GM13976 (cell line): ENCODE results near the gene CNGA3.
A peak's percentile ranks its signal among the peaks of the same experiment; 100 is the strongest.
"Not testable (repeated sequence)": the region's sequence is repeated elsewhere in the genome, so short reads cannot be mapped to it uniquely, and the experiment has no call there.

ENCODE experiments used
- DNase-seq: peaks from one replicate; pipeline ENCODE4 v3.0.0; 2012; ENCODE audit warnings: low spot score
- in situ Hi-C: fragments of 300-500 bp; cut with MboI; formaldehyde crosslinking; loops from one replicate; pipeline ENCODE4 v1.12.0; 2022; ENCODE audit warnings: low sequenced_read_pairs, mixed read lengths, inconsistent platforms; ENCODE audit not compliant: unreplicated experiment
- TF ChIP-seq, protein P1 (sequence below): IDR thresholded peaks from 2 replicates; pipeline ENCODE4 v1.5.1; 2012; ENCODE audit warnings: borderline replicate concordance, mild to moderate bottlenecking; ENCODE audit not compliant: insufficient read depth; ENCODE audit errors: extremely low read depth, missing control alignments, control extremely low read depth

Gene CNGA3

DNA sequence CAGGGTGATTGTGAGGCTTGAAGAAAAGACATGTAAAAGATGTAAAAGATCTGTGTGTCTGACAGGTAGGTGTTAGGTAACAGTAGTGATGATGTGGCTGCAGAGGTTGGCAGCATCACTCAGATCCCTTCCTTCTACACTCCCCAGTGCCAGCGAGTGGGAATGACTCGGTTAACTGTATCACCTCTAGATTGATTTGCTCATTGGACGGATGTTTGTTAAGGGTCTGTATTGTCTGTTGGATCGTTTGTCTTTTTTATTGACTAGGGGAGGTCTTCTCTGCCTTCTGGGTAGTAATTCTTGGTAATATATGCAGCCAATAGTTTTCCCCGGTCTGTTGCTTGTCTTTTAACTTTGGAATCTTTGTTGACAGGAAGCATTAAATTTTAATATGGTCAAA, 44.8 kb upstream of the CNGA3 start:
- in situ Hi-C loops: no loop called here
- DNase-seq: peak; percentile 6

DNA sequence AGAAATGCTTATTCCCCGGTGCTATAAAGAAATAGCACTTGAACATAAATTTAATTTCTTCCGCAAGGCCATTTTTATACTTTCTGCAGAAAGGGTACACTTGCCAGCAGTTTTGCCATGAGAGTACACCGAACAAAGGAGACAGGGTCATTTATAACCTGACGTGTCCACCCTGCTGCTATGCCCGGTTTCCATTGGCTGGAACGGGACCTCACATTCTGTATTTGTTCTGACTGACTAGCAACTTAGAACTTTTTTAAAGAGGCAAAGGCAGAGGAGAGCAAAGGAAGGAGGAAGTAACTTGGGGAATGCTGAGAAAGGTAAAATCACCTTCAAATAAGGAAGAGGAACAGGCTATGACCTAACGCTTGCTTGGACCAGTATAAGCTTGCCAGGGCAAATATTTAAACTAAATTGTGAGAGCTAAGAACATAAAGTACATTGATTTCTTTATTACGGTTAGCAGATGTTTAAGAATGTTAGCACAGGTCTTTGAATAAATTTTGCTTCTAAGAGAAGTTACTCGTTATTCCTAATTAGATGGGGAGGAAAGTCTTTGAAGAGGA, 39.0 kb upstream of the CNGA3 start:
- in situ Hi-C loops: not testable (repeated sequence)

More for the DNA sequence above, 44.8 kb upstream of the CNGA3 start:
- TF ChIP-seq, protein P1, sequence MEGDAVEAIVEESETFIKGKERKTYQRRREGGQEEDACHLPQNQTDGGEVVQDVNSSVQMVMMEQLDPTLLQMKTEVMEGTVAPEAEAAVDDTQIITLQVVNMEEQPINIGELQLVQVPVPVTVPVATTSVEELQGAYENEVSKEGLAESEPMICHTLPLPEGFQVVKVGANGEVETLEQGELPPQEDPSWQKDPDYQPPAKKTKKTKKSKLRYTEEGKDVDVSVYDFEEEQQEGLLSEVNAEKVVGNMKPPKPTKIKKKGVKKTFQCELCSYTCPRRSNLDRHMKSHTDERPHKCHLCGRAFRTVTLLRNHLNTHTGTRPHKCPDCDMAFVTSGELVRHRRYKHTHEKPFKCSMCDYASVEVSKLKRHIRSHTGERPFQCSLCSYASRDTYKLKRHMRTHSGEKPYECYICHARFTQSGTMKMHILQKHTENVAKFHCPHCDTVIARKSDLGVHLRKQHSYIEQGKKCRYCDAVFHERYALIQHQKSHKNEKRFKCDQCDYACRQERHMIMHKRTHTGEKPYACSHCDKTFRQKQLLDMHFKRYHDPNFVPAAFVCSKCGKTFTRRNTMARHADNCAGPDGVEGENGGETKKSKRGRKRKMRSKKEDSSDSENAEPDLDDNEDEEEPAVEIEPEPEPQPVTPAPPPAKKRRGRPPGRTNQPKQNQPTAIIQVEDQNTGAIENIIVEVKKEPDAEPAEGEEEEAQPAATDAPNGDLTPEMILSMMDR: no peak

DNA sequence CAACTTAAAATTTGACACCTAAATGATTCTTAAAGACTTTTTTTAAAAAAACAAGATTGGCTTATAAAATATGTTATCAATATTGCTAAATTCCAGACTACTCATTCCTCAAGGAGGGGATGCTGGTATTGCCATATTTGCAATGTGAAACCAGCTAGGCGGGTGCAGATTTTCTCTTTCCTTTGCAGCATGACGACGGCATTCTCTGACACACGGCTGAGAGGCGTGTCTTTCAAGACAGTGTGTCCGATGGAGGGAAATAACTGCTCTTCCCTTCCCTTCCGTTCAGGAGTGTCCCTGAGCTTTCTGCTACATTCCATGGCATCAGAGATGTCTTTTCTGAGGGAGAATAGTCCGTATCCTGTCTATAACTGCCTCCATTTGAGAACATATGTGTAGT, 38.2 kb upstream of the CNGA3 start:
- in situ Hi-C loops: no loop called here
- no peak for DNase-seq
- TF ChIP-seq, protein P1: no peak

More for the DNA sequence above, 39.0 kb upstream of the CNGA3 start:
- DNase-seq: not testable (repeated sequence)

DNA sequence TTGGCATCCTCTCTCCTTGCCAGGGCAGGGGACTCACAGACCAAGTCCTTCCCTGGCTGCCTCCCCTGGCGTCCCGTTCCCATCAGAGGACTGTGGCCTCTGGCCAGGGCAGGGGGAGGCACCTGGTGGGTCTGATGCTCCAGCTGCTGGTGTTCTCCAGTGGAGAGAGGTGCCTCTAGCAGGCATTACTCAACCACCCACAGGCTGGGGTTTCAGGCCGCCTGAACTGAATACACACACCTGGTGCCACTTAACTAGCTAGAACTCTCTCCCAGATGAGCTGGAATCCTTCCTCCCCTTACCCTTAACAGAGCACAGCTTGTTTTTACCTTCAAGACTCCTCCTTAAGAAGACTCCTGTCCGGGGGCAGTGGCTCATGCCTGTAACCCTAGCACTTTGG, 37.7 kb upstream of the CNGA3 start:
- no peak for DNase-seq
- in situ Hi-C loops: no loop called here
- TF ChIP-seq, protein P1: no peak

DNA sequence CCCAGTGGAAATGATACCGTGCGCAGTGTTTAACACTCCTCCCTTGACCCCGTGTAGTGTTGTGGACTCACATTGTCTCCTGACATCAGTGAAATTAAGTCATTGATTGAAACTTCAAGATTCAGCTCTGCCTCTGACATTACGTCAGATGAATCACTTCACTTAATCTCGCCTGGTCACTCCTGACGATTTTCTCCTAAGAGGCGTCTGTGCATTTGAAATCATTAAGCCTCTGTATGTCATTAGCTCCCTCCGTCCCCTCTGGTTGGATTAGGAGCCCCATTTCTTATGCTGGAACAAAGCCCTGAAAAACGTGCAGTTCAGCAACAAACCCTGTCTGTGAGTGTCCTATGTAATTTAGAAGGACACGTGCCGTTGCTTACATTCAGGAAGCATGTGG, 36.7 kb upstream of the CNGA3 start:
- in situ Hi-C loops: no loop called here
- DNase-seq: no peak
- TF ChIP-seq, protein P1: no peak

DNA sequence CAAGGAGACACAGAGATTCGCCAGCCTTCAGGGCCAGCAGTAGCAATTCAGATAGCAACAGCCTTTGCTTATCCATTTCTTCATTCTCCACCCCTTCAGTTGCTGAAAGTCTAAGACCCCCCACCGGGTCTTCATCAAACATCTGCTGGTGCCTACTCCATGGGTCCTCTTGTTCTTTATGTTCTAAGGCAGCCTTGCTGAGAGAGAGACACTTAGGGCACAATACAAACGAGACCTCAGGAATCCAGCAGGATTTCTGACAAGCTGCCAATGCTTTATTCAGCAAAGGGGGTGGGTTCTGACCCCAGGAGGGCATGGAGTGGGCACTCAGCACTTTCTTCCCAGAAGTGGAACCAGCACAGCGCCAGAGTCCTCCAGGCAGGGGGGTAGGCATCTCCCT, 36.2 kb upstream of the CNGA3 start:
- DNase-seq: no peak
- in situ Hi-C loops: no loop called here
- TF ChIP-seq, protein P1: no peak

DNA sequence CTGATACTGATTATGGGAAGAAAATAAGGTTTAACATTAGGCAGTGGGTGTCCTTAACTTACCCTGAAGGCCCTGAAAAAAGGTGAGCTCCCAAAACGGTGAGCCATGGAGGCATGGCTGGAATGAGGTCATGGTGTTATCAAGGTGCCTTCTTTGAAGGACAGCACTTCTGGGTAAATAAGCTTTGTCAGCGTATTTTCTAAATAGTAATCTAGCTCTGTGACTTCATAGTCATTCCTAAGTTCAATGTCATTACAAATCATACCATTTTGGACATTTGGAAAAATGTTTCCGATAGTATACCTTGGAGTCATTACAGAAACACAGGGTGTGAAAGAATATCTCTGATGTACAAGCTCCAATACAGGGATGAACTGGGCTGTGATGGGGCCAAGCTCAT, 35.2 kb upstream of the CNGA3 start:
- in situ Hi-C loops: no loop called here
- TF ChIP-seq, protein P1: no peak
- no peak for DNase-seq
